Natural killer cell (primary cell): ENCODE measurements around the gene UBASH3B. TPM values are rescaled to one million over a fixed set of nuclear protein-coding genes. Genes with fewer than 3 reads are reported as not detected.
A peak's percentile ranks its signal among the peaks of the same experiment; 100 is the strongest.

Experiments
- ATAC-seq, 3 donors: fragments of 150-1000 bp in 2 of 3; fragments of 200-7000 bp in 1 of 3; cut with Tn5 transposase; 1 replicate in 1 of 3; 2 replicates in 2 of 3; pipeline ENCODE4 v1.10.0; 2021; ENCODE audit warnings: mild to moderate bottlenecking in 2 of 3, moderate library complexity in 2 of 3
- DNase-seq, 2 donors: peaks; one replicate each; pipeline versions ENCODE4 v3.0.0 to v3.0.0-alpha.2; 2013 to 2021; ENCODE audit warnings: mixed read lengths in 1 of 2
- H3K27ac ChIP-seq: one replicate; pipeline ENCODE4 v1.5.1; 2013; ENCODE audit warnings: mild to moderate bottlenecking, low read length
- H3K27me3 ChIP-seq: one replicate; pipeline ENCODE4 v1.6.1; 2013; ENCODE audit warnings: low read length; ENCODE audit not compliant: control insufficient read depth, insufficient read depth
- H3K36me3 ChIP-seq: one replicate; pipeline ENCODE4 v1.6.1; 2013; ENCODE audit warnings: low read length; ENCODE audit not compliant: control insufficient read depth, insufficient read depth
- H3K4me1 ChIP-seq: one replicate; pipeline ENCODE4 v1.6.1; 2013; ENCODE audit warnings: low read length; ENCODE audit not compliant: control insufficient read depth, insufficient read depth
- H3K4me3 ChIP-seq: one replicate; pipeline ENCODE4 v1.5.1; 2013; ENCODE audit warnings: low read length
- H3K9me3 ChIP-seq: one replicate; pipeline ENCODE4 v1.6.1; 2013; ENCODE audit warnings: low read length; ENCODE audit not compliant: control insufficient read depth, insufficient read depth
- H3K27ac Mint-ChIP-seq, 2 donors: one replicate each; pipeline ENCODE4 v1.8.0; 2022; ENCODE audit warnings: mild to moderate bottlenecking in 2 of 2, mixed read lengths in 2 of 2, moderate library complexity in 1 of 2
- H3K27me3 Mint-ChIP-seq, 2 donors: one replicate each; pipeline ENCODE4 v1.8.0; 2022; ENCODE audit warnings: low read depth in 2 of 2, mixed read lengths in 2 of 2
- H3K36me3 Mint-ChIP-seq: one replicate; pipeline ENCODE4 v1.8.0; 2022; ENCODE audit warnings: mixed read lengths
- H3K4me1 Mint-ChIP-seq, 2 donors: one replicate each; pipeline ENCODE4 v1.8.0; 2022; ENCODE audit warnings: mixed read lengths in 2 of 2
- H3K4me3 Mint-ChIP-seq: one replicate; pipeline ENCODE4 v1.8.0; 2022; ENCODE audit warnings: mild to moderate bottlenecking, moderate library complexity, mixed read lengths
- H3K9me3 Mint-ChIP-seq, 2 donors: one replicate each; pipeline ENCODE4 v1.8.0; 2022; ENCODE audit warnings: mixed read lengths in 2 of 2
- WGBS: methylation state at CpG from one replicate; pipeline ENCODE4 v1.1.7; 2013; ENCODE audit warnings: missing lambda C conversion rate; ENCODE audit not compliant: insufficient coverage; 5-methylcytosine and 5-hydroxymethylcytosine counted together
- intact Hi-C: fragments of 100-400 bp; cut with micrococcal nuclease; formaldehyde crosslinking; loops from one replicate; pipeline ENCODE4 v1.14.2; 2022
- total RNA-seq, 4 donors: library from RNA; stranded (reverse); fragments of 120-200 nt in 1 of 4; gene quantifications; one replicate each; pipeline versions ENCODE4 v1.2.3 to v1.2.4, GENCODE V29; 2013 to 2022
- TF ChIP-seq, protein P1 (sequence below): fragments of 200-600 bp; IDR thresholded peaks from one replicate; pipeline ENCODE4 v1.8.0; 2022; ENCODE audit warnings: antibody characterized with exemption

UBASH3B gene
- total RNA-seq, 3 donors from 2014 or later (not counting 1 experiment from before 2014, with no cell fraction given), result 28.7 to 33.9 (median 33.5) TPM

- 70% methylated on average over 3 of the region's 4 CpGs for WGBS
- ATAC-seq, result no peak
- intact Hi-C loops, result no loop called here
These were observed 144.0 kb downstream of the UBASH3B start for GRCh38 chr11:122799406-122800105.

DNA sequence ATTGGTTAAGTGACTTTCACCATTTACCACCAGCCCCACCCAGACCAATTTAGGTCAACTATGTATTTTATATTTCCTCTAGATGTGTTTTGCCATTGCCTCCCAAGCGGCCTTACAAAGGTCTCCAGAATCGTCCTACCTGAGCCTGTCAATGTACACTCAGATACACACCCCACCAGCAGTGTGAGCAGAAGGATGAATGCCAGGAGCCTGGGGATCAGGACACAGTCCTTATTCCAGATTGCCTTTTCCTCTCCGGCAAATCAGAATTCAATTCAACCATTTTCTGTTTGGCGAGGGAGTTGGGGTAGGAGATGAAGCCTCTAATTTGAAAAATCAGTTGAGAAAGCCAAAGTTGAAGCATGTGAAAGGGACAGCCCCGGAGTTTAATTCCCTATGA, 147.4 kb downstream of the UBASH3B start:
- H3K4me3 ChIP-seq, result no peak overlapping the region
- peaks cover 11% of the 10 kb centered on the region for H3K4me1 ChIP-seq
- intact Hi-C loops, result no loop called here
- no peaks in the 10 kb centered on the region for H3K9me3 ChIP-seq
- H3K36me3 ChIP-seq, result peaks cover 27% of the 10 kb centered on the region
- peaks cover 16 to 25% of the 10 kb centered on the region in 2 donors for H3K4me1 Mint-ChIP-seq
- DNase-seq, result no peak
- no peaks in the 10 kb centered on the region for H3K27me3 Mint-ChIP-seq
- H3K36me3 Mint-ChIP-seq, result peaks cover 12% of the 10 kb centered on the region
- TF ChIP-seq, protein P1, sequence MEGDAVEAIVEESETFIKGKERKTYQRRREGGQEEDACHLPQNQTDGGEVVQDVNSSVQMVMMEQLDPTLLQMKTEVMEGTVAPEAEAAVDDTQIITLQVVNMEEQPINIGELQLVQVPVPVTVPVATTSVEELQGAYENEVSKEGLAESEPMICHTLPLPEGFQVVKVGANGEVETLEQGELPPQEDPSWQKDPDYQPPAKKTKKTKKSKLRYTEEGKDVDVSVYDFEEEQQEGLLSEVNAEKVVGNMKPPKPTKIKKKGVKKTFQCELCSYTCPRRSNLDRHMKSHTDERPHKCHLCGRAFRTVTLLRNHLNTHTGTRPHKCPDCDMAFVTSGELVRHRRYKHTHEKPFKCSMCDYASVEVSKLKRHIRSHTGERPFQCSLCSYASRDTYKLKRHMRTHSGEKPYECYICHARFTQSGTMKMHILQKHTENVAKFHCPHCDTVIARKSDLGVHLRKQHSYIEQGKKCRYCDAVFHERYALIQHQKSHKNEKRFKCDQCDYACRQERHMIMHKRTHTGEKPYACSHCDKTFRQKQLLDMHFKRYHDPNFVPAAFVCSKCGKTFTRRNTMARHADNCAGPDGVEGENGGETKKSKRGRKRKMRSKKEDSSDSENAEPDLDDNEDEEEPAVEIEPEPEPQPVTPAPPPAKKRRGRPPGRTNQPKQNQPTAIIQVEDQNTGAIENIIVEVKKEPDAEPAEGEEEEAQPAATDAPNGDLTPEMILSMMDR, result no peak
- H3K9me3 Mint-ChIP-seq, result no peaks in the 10 kb centered on the region
- peak overlapping the region; percentile 69 for H3K4me3 Mint-ChIP-seq
- no peak overlapping the region for H3K27ac ChIP-seq
- WGBS, result 77% methylated on average over 5 of the region's 5 CpGs
- ATAC-seq, result no peak
- no peaks in the 10 kb centered on the region for H3K27me3 ChIP-seq
- H3K27ac Mint-ChIP-seq, result peak overlapping the region; percentile 54 to 84

More at GRCh38 chr11:122799406-122800105, 144.0 kb downstream of the UBASH3B start:
- TF ChIP-seq, protein P1, result no peak
- H3K9me3 Mint-ChIP-seq, result no peaks in the 10 kb centered on the region
- H3K4me3 ChIP-seq, result no peak overlapping the region
- H3K4me1 ChIP-seq, result peaks cover 16% of the 10 kb centered on the region
- H3K4me3 Mint-ChIP-seq, result no peak overlapping the region
- DNase-seq, result no peak
- H3K36me3 Mint-ChIP-seq, result peaks cover 18% of the 10 kb centered on the region
- peaks cover 47% of the 10 kb centered on the region for H3K36me3 ChIP-seq
- H3K9me3 ChIP-seq, result no peaks in the 10 kb centered on the region
- H3K27ac ChIP-seq, result no peak overlapping the region
- no peaks in the 10 kb centered on the region for H3K27me3 ChIP-seq
- H3K27me3 Mint-ChIP-seq, result no peaks in the 10 kb centered on the region
- peaks cover 15 to 25% of the 10 kb centered on the region in 2 donors for H3K4me1 Mint-ChIP-seq
- H3K27ac Mint-ChIP-seq, result no peak overlapping the region

DNA sequence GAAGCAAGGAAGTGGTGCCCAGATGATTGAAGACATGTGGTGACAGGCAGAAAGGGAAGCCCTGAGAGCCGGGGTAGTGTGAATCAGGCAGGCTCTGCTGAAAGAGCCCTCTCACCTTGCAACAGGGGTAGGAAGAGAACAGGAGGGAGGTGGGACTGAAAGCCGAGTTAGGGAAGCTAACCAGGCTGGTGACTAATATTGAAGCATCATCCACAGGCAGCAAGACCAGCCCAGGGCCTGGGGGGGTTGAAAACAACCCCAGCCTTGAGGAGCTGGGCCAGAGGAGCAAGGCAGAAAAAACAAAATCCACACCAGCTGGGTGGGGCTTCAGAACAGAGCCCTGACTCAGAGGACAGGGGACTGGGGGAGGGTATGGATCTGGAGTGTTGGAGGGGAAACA, 147.8 kb downstream of the UBASH3B start:
- no peak overlapping the region for H3K4me3 Mint-ChIP-seq
- Histone ChIP-seq H3K36me3 (peaks cover 24% of the 10 kb centered on the region), H3K4me1 (peaks cover 12% of the 10 kb centered on the region), H3K4me3 (no peak overlapping the region), H3K27me3 (no peaks in the 10 kb centered on the region), H3K9me3 (no peaks in the 10 kb centered on the region), H3K27ac (no peak overlapping the region)
- H3K9me3 Mint-ChIP-seq, result no peaks in the 10 kb centered on the region
- intact Hi-C loops, result no loop called here
- TF ChIP-seq, protein P1, result no peak
- no peaks in the 10 kb centered on the region for H3K27me3 Mint-ChIP-seq
- H3K27ac Mint-ChIP-seq, result peak overlapping the region; percentile 54 to 84
- no peak for DNase-seq
- ATAC-seq, result peak in 1 of 3 donors; percentile 29
- peaks cover 20 to 29% of the 10 kb centered on the region in 2 donors for H3K4me1 Mint-ChIP-seq
- H3K36me3 Mint-ChIP-seq, result peaks cover 12% of the 10 kb centered on the region
- WGBS, result 56% methylated on average over 2 of the region's 2 CpGs
